SU-DHL-6 (cell line): ENCODE data around the gene HSPA4.
"Not testable (repeated sequence)": the region's sequence is repeated elsewhere in the genome, so short reads cannot be mapped to it uniquely, and the experiment has no call there.

ENCODE experiments used
- H2AFZ ChIP-seq: fragments of 200-600 bp; sonication (generic); 2 replicates; pipeline ENCODE4 v1.6.1; 2014; ENCODE audit warnings: low read depth, mild to moderate bottlenecking, moderate library complexity, mixed read lengths, antibody characterized with exemption, low read length; ENCODE audit not compliant: severe bottlenecking
- H3F3A ChIP-seq: fragments of 200-600 bp; shearing (Covaris generic); 2 replicates; pipeline ENCODE4 v1.6.0; 2016; ENCODE audit warnings: antibody characterized with exemption, mild to moderate bottlenecking; ENCODE audit not compliant: insufficient read depth
- H3K27ac ChIP-seq: fragments of 200-600 bp; sonication (generic); 2 replicates; pipeline ENCODE4 v1.5.1; 2016; ENCODE audit warnings: low read depth, mild to moderate bottlenecking, low read length, moderate library complexity, mixed read lengths
- H3K27me3 ChIP-seq: fragments of 200-600 bp; sonication (generic), shearing (Covaris generic); 2 replicates; pipeline ENCODE4 v1.6.0; 2014; ENCODE audit warnings: mild to moderate bottlenecking, low read length
- H3K36me3 ChIP-seq: fragments of 200-600 bp; sonication (generic); 2 replicates; pipeline ENCODE4 v1.6.1; 2014; ENCODE audit warnings: mild to moderate bottlenecking, low read length, mixed read lengths
- H3K4me2 ChIP-seq: fragments of 300-600, 200-600 bp; shearing (Covaris generic), sonication (generic); 2 replicates; pipeline ENCODE4 v1.6.0; 2014; ENCODE audit warnings: low read length, low read depth, mild to moderate bottlenecking; ENCODE audit not compliant: poor library complexity, severe bottlenecking
- H3K4me3 ChIP-seq: fragments of 200-600 bp; sonication (generic); 2 replicates; pipeline ENCODE4 v1.5.1; 2014; ENCODE audit warnings: antibody characterized with exemption, low read length, mild to moderate bottlenecking, mixed read lengths; ENCODE audit not compliant: insufficient read depth, poor library complexity, severe bottlenecking
- H3K79me2 ChIP-seq: fragments of 200-600 bp; sonication (generic); 2 replicates; pipeline ENCODE4 v1.6.1; 2014; ENCODE audit warnings: mild to moderate bottlenecking, low read length, moderate library complexity; ENCODE audit not compliant: insufficient read depth
- H3K9ac ChIP-seq: fragments of 200-600 bp; sonication (generic); 2 replicates; pipeline ENCODE4 v1.7.0; 2014; ENCODE audit warnings: mild to moderate bottlenecking, low read length
- H3K9me2 ChIP-seq: fragments of 200-600 bp; sonication (generic); replicated peaks from 2 replicates; pipeline ENCODE4 v1.6.1; 2014; ENCODE audit warnings: low read length; ENCODE audit not compliant: insufficient read depth
- H3K9me3 ChIP-seq: fragments of 200-600 bp; sonication (generic); 2 replicates; pipeline ENCODE4 v1.6.1; 2014; ENCODE audit warnings: low read length, mixed read lengths; ENCODE audit not compliant: insufficient read depth
- H4K20me1 ChIP-seq: fragments of 200-600 bp; sonication (generic); 2 replicates; pipeline ENCODE4 v1.6.1; 2014; ENCODE audit warnings: low read depth, mild to moderate bottlenecking, antibody characterized with exemption, low read length, moderate library complexity, mixed read lengths
- EZH2phosphoT487 ChIP-seq: fragments of 200-600 bp; sonication (generic), shearing (Covaris generic); conservative IDR thresholded peaks from 2 replicates; pipeline ENCODE4 v1.6.1; 2018; ENCODE audit warnings: mild to moderate bottlenecking, antibody characterized with exemption, low read length, moderate library complexity, mixed read lengths
- TF ChIP-seq, protein P1 (sequence below): fragments of 200-600 bp; sonication (generic); IDR thresholded peaks from one replicate; pipeline ENCODE4 v1.5.1; 2017; ENCODE audit warnings: antibody characterized with exemption, mild to moderate bottlenecking, low read length, moderate library complexity; ENCODE audit not compliant: insufficient read depth, poor library complexity, severe bottlenecking

The HSPA4 gene

DNA sequence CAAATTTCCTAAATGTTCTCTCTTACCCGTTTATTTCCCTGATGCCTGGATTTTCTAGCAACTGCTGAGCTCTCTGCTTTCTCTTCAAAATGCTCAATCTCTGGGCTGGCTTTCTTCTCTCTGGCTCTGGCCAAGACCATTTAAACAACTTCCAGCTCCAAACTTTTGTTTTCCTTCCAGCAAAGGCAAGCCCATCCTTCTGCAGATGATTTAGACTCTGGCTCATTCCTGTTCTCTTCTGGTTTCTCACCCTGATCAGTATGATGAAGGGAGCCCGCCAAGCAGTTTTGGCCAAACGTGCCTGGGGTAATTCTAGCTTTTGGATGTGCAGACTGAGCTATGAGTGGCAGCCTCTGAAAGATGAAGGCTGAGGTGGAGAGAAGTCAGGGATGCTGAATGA is 78.1 kb downstream of the HSPA4 start:
- Histone ChIP-seq H2AFZ (no peak overlapping the region), H3K27me3 (no peaks in the 10 kb centered on the region), H3K9me2 (no peaks in the 10 kb centered on the region), H4K20me1 (no peaks in the 10 kb centered on the region), H3K36me3 (no peaks in the 10 kb centered on the region), H3F3A (no peaks in the 10 kb centered on the region), H3K27ac (no peak overlapping the region), H3K4me2 (no peak overlapping the region), H3K9me3 (no peaks in the 10 kb centered on the region), H3K79me2 (no peaks in the 10 kb centered on the region), H3K4me3 (no peak overlapping the region), H3K9ac (no peak overlapping the region)
- TF ChIP-seq EZH2phosphoT487 = no peak
- TF ChIP-seq, protein P1, sequence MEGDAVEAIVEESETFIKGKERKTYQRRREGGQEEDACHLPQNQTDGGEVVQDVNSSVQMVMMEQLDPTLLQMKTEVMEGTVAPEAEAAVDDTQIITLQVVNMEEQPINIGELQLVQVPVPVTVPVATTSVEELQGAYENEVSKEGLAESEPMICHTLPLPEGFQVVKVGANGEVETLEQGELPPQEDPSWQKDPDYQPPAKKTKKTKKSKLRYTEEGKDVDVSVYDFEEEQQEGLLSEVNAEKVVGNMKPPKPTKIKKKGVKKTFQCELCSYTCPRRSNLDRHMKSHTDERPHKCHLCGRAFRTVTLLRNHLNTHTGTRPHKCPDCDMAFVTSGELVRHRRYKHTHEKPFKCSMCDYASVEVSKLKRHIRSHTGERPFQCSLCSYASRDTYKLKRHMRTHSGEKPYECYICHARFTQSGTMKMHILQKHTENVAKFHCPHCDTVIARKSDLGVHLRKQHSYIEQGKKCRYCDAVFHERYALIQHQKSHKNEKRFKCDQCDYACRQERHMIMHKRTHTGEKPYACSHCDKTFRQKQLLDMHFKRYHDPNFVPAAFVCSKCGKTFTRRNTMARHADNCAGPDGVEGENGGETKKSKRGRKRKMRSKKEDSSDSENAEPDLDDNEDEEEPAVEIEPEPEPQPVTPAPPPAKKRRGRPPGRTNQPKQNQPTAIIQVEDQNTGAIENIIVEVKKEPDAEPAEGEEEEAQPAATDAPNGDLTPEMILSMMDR = no peak

- H3K4me2 ChIP-seq = no peak overlapping the region
- no peak overlapping the region for H3K4me3 ChIP-seq
- no peaks in the 10 kb centered on the region for H3K36me3 ChIP-seq
- TF ChIP-seq EZH2phosphoT487 = no peak
- TF ChIP-seq, protein P1 = no peak
- no peak overlapping the region for H2AFZ ChIP-seq
- no peaks in the 10 kb centered on the region for H3F3A ChIP-seq
- H3K79me2 ChIP-seq = no peaks in the 10 kb centered on the region
- H3K9ac ChIP-seq = no peak overlapping the region
- no peaks in the 10 kb centered on the region for H4K20me1 ChIP-seq
- no peaks in the 10 kb centered on the region for H3K9me2 ChIP-seq
- no peaks in the 10 kb centered on the region for H3K9me3 ChIP-seq
- H3K27ac ChIP-seq = no peak overlapping the region
- no peaks in the 10 kb centered on the region for H3K27me3 ChIP-seq
Measured at GRCh38 chr5:133130387-133131118, 78.7 kb downstream of the HSPA4 start.

GRCh38 chr5:133132717-133133116 is 80.9 kb downstream of the HSPA4 start:
- Histone ChIP-seq H3K27ac (no peak overlapping the region), H4K20me1 (no peaks in the 10 kb centered on the region), H3K9ac (no peak overlapping the region), H3K36me3 (no peaks in the 10 kb centered on the region), H2AFZ (no peak overlapping the region), H3K27me3 (no peaks in the 10 kb centered on the region), H3F3A (no peaks in the 10 kb centered on the region), H3K4me2 (no peak overlapping the region), H3K79me2 (no peaks in the 10 kb centered on the region), H3K9me3 (no peaks in the 10 kb centered on the region), H3K4me3 (no peak overlapping the region), H3K9me2 (no peaks in the 10 kb centered on the region)
- no peak for TF ChIP-seq EZH2phosphoT487
- TF ChIP-seq, protein P1 = no peak

- H3K9me3 ChIP-seq, H3K9ac ChIP-seq, H3K4me3 ChIP-seq, H3K4me2 ChIP-seq, H3K36me3 ChIP-seq, H3K27me3 ChIP-seq, H3K9me2 ChIP-seq, H4K20me1 ChIP-seq, H2AFZ ChIP-seq, H3K79me2 ChIP-seq, H3F3A ChIP-seq, H3K27ac ChIP-seq: not testable (repeated sequence)
Measured at GRCh38 chr5:133133241-133133640, 81.4 kb downstream of the HSPA4 start.

DNA sequence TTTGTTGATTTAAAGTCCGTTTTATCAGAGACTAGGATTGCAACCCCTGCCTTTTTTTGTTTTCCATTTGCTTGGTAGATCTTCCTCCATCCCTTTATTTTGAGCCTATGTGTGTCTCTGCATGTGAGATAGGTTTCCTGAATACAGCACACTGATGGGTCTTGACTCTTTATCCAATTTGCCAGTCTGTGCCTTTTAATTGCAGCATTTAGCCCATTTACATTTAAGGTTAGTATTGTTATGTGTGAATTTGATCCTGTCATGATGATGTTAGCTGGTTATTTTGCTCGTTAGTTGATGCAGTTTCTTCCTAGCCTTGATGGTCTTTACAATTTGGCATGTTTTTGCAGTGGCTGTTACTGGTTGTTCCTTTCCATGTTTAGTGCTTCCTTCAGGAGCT is 85.1 kb downstream of the HSPA4 start:
- not testable (repeated sequence) for H3K9me2 ChIP-seq, H3K4me3 ChIP-seq, H3F3A ChIP-seq, H3K79me2 ChIP-seq, H4K20me1 ChIP-seq, H3K9ac ChIP-seq, H3K27ac ChIP-seq, H3K4me2 ChIP-seq, H2AFZ ChIP-seq, H3K36me3 ChIP-seq, H3K9me3 ChIP-seq, H3K27me3 ChIP-seq
